H9 (cell line): ENCODE results near the gene TTC33. TPM values are rescaled to one million over a fixed set of nuclear protein-coding genes. Genes with fewer than 3 reads are reported as not detected.

Experiments
- DNase-seq: peaks from one replicate; pipeline ENCODE4 v3.0.0-alpha.2; 2017
- H2AFZ ChIP-seq: one replicate; pipeline ENCODE4 v1.6.1; 2013; ENCODE audit warnings: mild to moderate bottlenecking, low read length, control low read depth, moderate library complexity
- H2AK5ac ChIP-seq: 2 replicates; pipeline ENCODE4 v1.6.1; 2013; ENCODE audit warnings: low read length, control low read depth, mixed read lengths; ENCODE audit not compliant: insufficient read length
- H2BK120ac ChIP-seq: one replicate; pipeline ENCODE4 v1.6.1; 2013; ENCODE audit warnings: low read depth, mild to moderate bottlenecking, low read length, control low read depth, inconsistent platforms; ENCODE audit not compliant: poor library complexity, severe bottlenecking
- H2BK12ac ChIP-seq: 2 replicates; pipeline ENCODE4 v1.6.1; 2013; ENCODE audit warnings: low read length, control low read depth, mixed read lengths, low read depth; ENCODE audit not compliant: insufficient read length
- H2BK15ac ChIP-seq: 2 replicates; pipeline ENCODE4 v1.6.1; 2013; ENCODE audit warnings: low read depth, low read length, control low read depth
- H2BK20ac ChIP-seq: one replicate; pipeline ENCODE4 v1.6.1; 2013; ENCODE audit warnings: low read depth, mild to moderate bottlenecking, low read length, control low read depth, inconsistent platforms; ENCODE audit not compliant: poor library complexity, severe bottlenecking
- H2BK5ac ChIP-seq: 2 replicates; pipeline ENCODE4 v1.6.1; 2013; ENCODE audit warnings: low read length, control low read depth, mixed read lengths; ENCODE audit not compliant: insufficient read length
- H3K14ac ChIP-seq: 2 replicates; pipeline ENCODE4 v1.6.1; 2013; ENCODE audit warnings: low read length, control low read depth; ENCODE audit not compliant: insufficient read depth
- H3K18ac ChIP-seq: 2 replicates; pipeline ENCODE4 v1.6.1; 2013; ENCODE audit warnings: low read depth, mild to moderate bottlenecking, mixed read lengths, low read length, control low read depth; ENCODE audit not compliant: insufficient read length
- H3K23ac ChIP-seq: 2 replicates; pipeline ENCODE4 v1.6.1; 2013; ENCODE audit warnings: low read length, control low read depth, mixed read lengths, low read depth; ENCODE audit not compliant: insufficient read length
- H3K23me2 ChIP-seq: 2 replicates; pipeline ENCODE4 v1.6.1; 2013; ENCODE audit warnings: low read depth, mild to moderate bottlenecking, mixed read lengths, low read length, control low read depth; ENCODE audit not compliant: insufficient read length, poor library complexity, severe bottlenecking
- H3K27ac ChIP-seq: 2 replicates; pipeline ENCODE4 v1.5.1; 2013; ENCODE audit warnings: low read length, control low read depth, mixed read lengths, low read depth; ENCODE audit not compliant: insufficient read length
- H3K27me3 ChIP-seq: 2 replicates; pipeline ENCODE4 v1.6.1; 2013; ENCODE audit warnings: low read length, control low read depth, inconsistent platforms; ENCODE audit not compliant: insufficient read depth
- H3K4ac ChIP-seq: 2 replicates; pipeline ENCODE4 v1.6.1; 2013; ENCODE audit warnings: low read depth, mild to moderate bottlenecking, control low read depth, inconsistent platforms, low read length, moderate library complexity
- H3K4me1 ChIP-seq: 2 replicates; pipeline ENCODE4 v1.6.1; 2013; ENCODE audit warnings: low read length, control low read depth, inconsistent platforms; ENCODE audit not compliant: insufficient read depth
- H3K4me2 ChIP-seq: 2 replicates; pipeline ENCODE4 v1.6.1; 2013; ENCODE audit warnings: low read length, control low read depth, mixed read lengths; ENCODE audit not compliant: insufficient read length, insufficient read depth
- H3K56ac ChIP-seq: 2 replicates; pipeline ENCODE4 v1.6.1; 2013; ENCODE audit warnings: low read depth, mild to moderate bottlenecking, mixed read lengths, low read length, control low read depth; ENCODE audit not compliant: insufficient read length
- H3K79me1 ChIP-seq: 2 replicates; pipeline ENCODE4 v1.6.1; 2013; ENCODE audit warnings: low read depth, mild to moderate bottlenecking, moderate library complexity, low read length, control low read depth, inconsistent platforms; ENCODE audit not compliant: insufficient read depth, poor library complexity, severe bottlenecking
- H3K79me2 ChIP-seq: 2 replicates; pipeline ENCODE4 v1.6.1; 2013; ENCODE audit warnings: low read length, control low read depth, inconsistent platforms; ENCODE audit not compliant: insufficient read depth
- H3K9ac ChIP-seq: 2 replicates; pipeline ENCODE4 v1.6.1; 2013; ENCODE audit warnings: low read length, control low read depth, mixed read lengths; ENCODE audit not compliant: insufficient read length; ENCODE audit errors: extremely low read depth
- H3K9me3 ChIP-seq: one replicate; pipeline ENCODE4 v1.6.1; 2013; ENCODE audit warnings: low read depth, low read length, inconsistent platforms; ENCODE audit not compliant: control insufficient read depth
- H3T11ph ChIP-seq: one replicate; pipeline ENCODE4 v1.6.1; 2013; ENCODE audit warnings: mild to moderate bottlenecking, low read length, control low read depth, inconsistent platforms
- H4K20me1 ChIP-seq: one replicate; pipeline ENCODE4 v1.6.1; 2013; ENCODE audit not compliant: control insufficient read depth, insufficient read length, insufficient read depth
- H4K5ac ChIP-seq: 2 replicates; pipeline ENCODE4 v1.6.1; 2013; ENCODE audit warnings: low read depth, mild to moderate bottlenecking, mixed read lengths, low read length, control low read depth; ENCODE audit not compliant: insufficient read length
- H4K8ac ChIP-seq: replicated peaks from 2 replicates; pipeline ENCODE4 v1.6.1; 2013; ENCODE audit warnings: low read length, control low read depth, mixed read lengths, low read depth; ENCODE audit not compliant: insufficient read length
- H4K91ac ChIP-seq: 2 replicates; pipeline ENCODE4 v1.6.1; 2013; ENCODE audit warnings: low read depth, mild to moderate bottlenecking, moderate library complexity, mixed read lengths, low read length, control low read depth; ENCODE audit not compliant: insufficient read length
- H3K27ac Mint-ChIP-seq, 3 experiments: 2 replicates in 2 of 3; 3 replicates in 1 of 3; pipeline ENCODE4 v1.8.0; 2020 to 2021; ENCODE audit warnings: mixed read lengths in 3 of 3, mild to moderate bottlenecking in 1 of 3, moderate library complexity in 1 of 3
- H3K27me3 Mint-ChIP-seq: 2 replicates; pipeline ENCODE4 v1.8.0; 2021; ENCODE audit warnings: low read depth, mild to moderate bottlenecking, moderate library complexity, mixed read lengths
- H3K36me3 Mint-ChIP-seq, 3 experiments: 2 replicates in 2 of 3; 3 replicates in 1 of 3; pipeline ENCODE4 v1.8.0; 2020 to 2021; ENCODE audit warnings: low read depth in 3 of 3, mixed read lengths in 3 of 3; ENCODE audit not compliant: insufficient read depth in 1 of 3
- H3K4me1 Mint-ChIP-seq, 2 experiments: 2 replicates each; pipeline ENCODE4 v1.8.0; 2020; ENCODE audit warnings: mixed read lengths in 2 of 2
- H3K4me3 Mint-ChIP-seq, 2 experiments: 2 replicates in 1 of 2; 3 replicates in 1 of 2; pipeline ENCODE4 v1.8.0; 2020 to 2021; ENCODE audit warnings: mild to moderate bottlenecking in 2 of 2, mixed read lengths in 2 of 2, moderate library complexity in 1 of 2
- H3K9me3 Mint-ChIP-seq, 2 experiments: 2 replicates in 1 of 2; 3 replicates in 1 of 2; pipeline ENCODE4 v1.8.0; 2020; ENCODE audit warnings: mild to moderate bottlenecking in 2 of 2, mixed read lengths in 2 of 2, moderate library complexity in 1 of 2
- WGBS: extraction: QIAGEN DNeasy Blood & Tissue Kit; methylation state at CpG from one replicate; pipeline ENCODE4 v1.1.7; 2013; ENCODE audit warnings: missing lambda C conversion rate, low lambda C conversion rate, mixed read lengths; ENCODE audit not compliant: insufficient read length; ENCODE audit errors: extremely low coverage; 5-methylcytosine and 5-hydroxymethylcytosine counted together
- total RNA-seq: library from RNA; stranded (reverse); gene quantifications from 2 replicates; pipeline ENCODE4 v1.2.1, GENCODE V29; 2021
- TF ChIP-seq, protein P1 (sequence below): fragments of 200-600 bp; sonication (generic); conservative IDR thresholded peaks from 3 replicates; pipeline ENCODE4 v1.8.0; 2021; ENCODE audit warnings: antibody characterized with exemption, mild to moderate bottlenecking

TTC33 gene
- total RNA-seq, 1 experiment from 2014 or later: 7.3 TPM

- Histone ChIP-seq H3K4me2 (no peak overlapping the region), H2AFZ (no peak overlapping the region), H4K5ac (no peak overlapping the region), H3K4me1 (no peaks in the 10 kb centered on the region), H3K27me3 (no peaks in the 10 kb centered on the region), H2BK15ac (no peak overlapping the region), H4K91ac (no peak overlapping the region), H2BK5ac (no peak overlapping the region), H3K23me2 (no peaks in the 10 kb centered on the region), H3K9ac (no peak overlapping the region), H3K79me1 (no peaks in the 10 kb centered on the region), H3K14ac (no peak overlapping the region), H4K8ac (no peak overlapping the region), H2BK20ac (no peak overlapping the region), H2BK12ac (no peak overlapping the region), H3K79me2 (no peaks in the 10 kb centered on the region), H3K18ac (no peak overlapping the region), H3K27ac (no peak overlapping the region), H3K56ac (no peak overlapping the region), H3K9me3 (no peaks in the 10 kb centered on the region), H3T11ph (no peak overlapping the region), H3K4ac (no peak overlapping the region), H2AK5ac (no peak overlapping the region), H4K20me1 (no peaks in the 10 kb centered on the region), H2BK120ac (no peak overlapping the region), H3K23ac (no peak overlapping the region)
- Mint-ChIP-seq H3K36me3 (peaks cover 19 to 54% (median 33%) of the 10 kb centered on the region in 3 experiments; a peak in 6 of 7 replicates), H3K4me1 (no peaks in the 10 kb centered on the region), H3K27ac (no peak overlapping the region), H3K27me3 (no peaks in the 10 kb centered on the region), H3K9me3 (no peaks in the 10 kb centered on the region), H3K4me3 (no peak overlapping the region)
- no CpG with 5 or more reads among the region's 2 CpGs for WGBS
- TF ChIP-seq, protein P1, sequence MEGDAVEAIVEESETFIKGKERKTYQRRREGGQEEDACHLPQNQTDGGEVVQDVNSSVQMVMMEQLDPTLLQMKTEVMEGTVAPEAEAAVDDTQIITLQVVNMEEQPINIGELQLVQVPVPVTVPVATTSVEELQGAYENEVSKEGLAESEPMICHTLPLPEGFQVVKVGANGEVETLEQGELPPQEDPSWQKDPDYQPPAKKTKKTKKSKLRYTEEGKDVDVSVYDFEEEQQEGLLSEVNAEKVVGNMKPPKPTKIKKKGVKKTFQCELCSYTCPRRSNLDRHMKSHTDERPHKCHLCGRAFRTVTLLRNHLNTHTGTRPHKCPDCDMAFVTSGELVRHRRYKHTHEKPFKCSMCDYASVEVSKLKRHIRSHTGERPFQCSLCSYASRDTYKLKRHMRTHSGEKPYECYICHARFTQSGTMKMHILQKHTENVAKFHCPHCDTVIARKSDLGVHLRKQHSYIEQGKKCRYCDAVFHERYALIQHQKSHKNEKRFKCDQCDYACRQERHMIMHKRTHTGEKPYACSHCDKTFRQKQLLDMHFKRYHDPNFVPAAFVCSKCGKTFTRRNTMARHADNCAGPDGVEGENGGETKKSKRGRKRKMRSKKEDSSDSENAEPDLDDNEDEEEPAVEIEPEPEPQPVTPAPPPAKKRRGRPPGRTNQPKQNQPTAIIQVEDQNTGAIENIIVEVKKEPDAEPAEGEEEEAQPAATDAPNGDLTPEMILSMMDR: no peak
- no peak for DNase-seq
Observed at GRCh38 chr5:40762705-40763104, 6.9 kb upstream of the TTC33 start.
